ENCODE data around the gene SENP2.
"Not testable (repeated sequence)": the region's sequence is repeated elsewhere in the genome, so short reads cannot be mapped to it uniquely, and the experiment has no call there.

The SENP2 gene

GRCh38 chr3:185647134-185647879, 61.2 kb downstream of the SENP2 start:
- no peak for DNase-seq (ENCODE audit: low read depth)

GRCh38 chr3:185647880-185648210, 61.8 kb downstream of the SENP2 start:
- no peak for DNase-seq (ENCODE audit: low read depth)

- no peak for DNase-seq (ENCODE audit: low read depth)
These were observed 62.3 kb downstream of the SENP2 start for GRCh38 chr3:185648396-185648795.

- DNase-seq (ENCODE audit: low read depth): no peak
These were observed 63.3 kb downstream of the SENP2 start for GRCh38 chr3:185649414-185649813.

GRCh38 chr3:185651971-185652370, 65.9 kb downstream of the SENP2 start:
- no peak for DNase-seq (ENCODE audit: low read depth)

GRCh38 chr3:185653949-185654757, 68.1 kb downstream of the SENP2 start:
- no peak for DNase-seq (ENCODE audit: low read depth)

GRCh38 chr3:185654758-185655145, 68.7 kb downstream of the SENP2 start:
- no peak for DNase-seq (ENCODE audit: low read depth)

GRCh38 chr3:185655426-185656320, 69.6 kb downstream of the SENP2 start:
- DNase-seq (ENCODE audit: low read depth): no peak

- DNase-seq (ENCODE audit: low read depth): peak; percentile 99
These were observed 70.3 kb downstream of the SENP2 start for GRCh38 chr3:185656321-185656840.

- DNase-seq (ENCODE audit: low read depth): no peak
These were observed 71.1 kb downstream of the SENP2 start for GRCh38 chr3:185657211-185657610.

- DNase-seq (ENCODE audit: low read depth): no peak
These were observed 71.8 kb downstream of the SENP2 start for GRCh38 chr3:185657691-185658503.

- peak; percentile 98 for DNase-seq (ENCODE audit: low read depth)
These were observed 72.4 kb downstream of the SENP2 start for GRCh38 chr3:185658504-185658912.

GRCh38 chr3:185658943-185659342, 72.8 kb downstream of the SENP2 start:
- no peak for DNase-seq (ENCODE audit: low read depth)

GRCh38 chr3:185659942-185660921, 74.1 kb downstream of the SENP2 start:
- DNase-seq (ENCODE audit: low read depth): peak; percentile 38

- not testable (repeated sequence) for DNase-seq (ENCODE audit: low read depth)
These were observed 75.2 kb downstream of the SENP2 start for GRCh38 chr3:185661296-185661695.

- no peak for DNase-seq (ENCODE audit: low read depth)
These were observed 75.7 kb downstream of the SENP2 start for GRCh38 chr3:185661772-185662171.

GRCh38 chr3:185663929-185664328, 77.8 kb downstream of the SENP2 start:
- no peak for DNase-seq (ENCODE audit: low read depth)

- DNase-seq (ENCODE audit: low read depth): no peak
These were observed 81.5 kb downstream of the SENP2 start for GRCh38 chr3:185667574-185667973.

- DNase-seq (ENCODE audit: low read depth): peak; percentile 55
These were observed 91.2 kb downstream of the SENP2 start for GRCh38 chr3:185677146-185677829.

- DNase-seq (ENCODE audit: low read depth): no peak
These were observed 91.9 kb downstream of the SENP2 start for GRCh38 chr3:185678027-185678426.

Measured in GM04504 (cell line).